Heart left ventricle (tissue), 13 donors: ENCODE measurements around the gene PUDP.

Source experiments
- POLR2A ChIP-seq, 2 donors: fragments of 450-650 bp; IDR thresholded peaks; one replicate each; pipeline ENCODE4 v1.6.1; 2017; ENCODE audit warnings: antibody characterized with exemption in 2 of 2, mild to moderate bottlenecking in 2 of 2, moderate library complexity in 2 of 2
- TF ChIP-seq, protein P1 (sequence below), 12 donors: fragments of 200-600 bp; sonication (generic) in 4 of 12; IDR thresholded peaks; one replicate each; pipeline versions ENCODE4 v1.5.0 to v1.8.0; 2018 to 2022; ENCODE audit warnings: antibody characterized with exemption in 12 of 12, mild to moderate bottlenecking in 5 of 12
- donor health status: ischemic (EF 13 %, LVEDD 7.1; RV severe dilation, severe dysfunction).
- donor health status: DM: no; HTN: yes; CAD: no.
- donor health status: DM: no; HTN: no; CAD: no.
- donor health status: ischemic (EF 25% LVEDD 6.9; RV normal size, moderate dysfunction).
- donor health status: ischemic (EF 25% LVEDD 5.7; RV mildly dilated, moderate dysfunction).
- donor health status: ischemic (EF 35%, LVEDD 5.7; RV mildly dilated, moderate dysfunction).
- donor health status: nonischemic (EF 11% LVEDD 7.7; RV severe dilation, severe dysfunction).
- donor health status: DM: yes; HTN: yes; CAD: no.
- donor health status: PGD.
- donor health status: ischemic (EF 29% LVEDD 5.4; RV normal size, mild dysfunction).
- donor health status: nonischemic (EF 23%, LVEDD 6.1; RV moderate dilation, normal function).

DNA sequence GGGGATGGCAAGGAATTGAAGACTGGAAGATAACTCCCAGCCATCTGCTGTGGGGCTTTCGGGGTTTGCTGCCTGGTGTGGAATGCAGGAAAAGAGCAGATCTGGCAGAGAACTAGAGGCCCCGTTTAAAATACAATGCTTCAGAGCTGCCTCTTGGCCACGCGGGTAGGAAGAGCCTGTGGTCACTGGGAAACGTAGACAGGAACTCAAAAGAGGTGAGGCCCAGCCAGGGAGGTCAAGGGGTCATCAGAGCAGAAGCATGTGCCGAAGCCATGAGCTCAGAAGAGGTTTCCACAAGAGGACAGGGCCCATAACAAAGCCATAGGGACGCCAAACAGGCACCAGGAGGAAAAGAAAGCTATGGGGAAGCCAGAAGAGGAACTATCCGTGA is 14.9 kb downstream of the PUDP start:
- TF ChIP-seq, protein P1, sequence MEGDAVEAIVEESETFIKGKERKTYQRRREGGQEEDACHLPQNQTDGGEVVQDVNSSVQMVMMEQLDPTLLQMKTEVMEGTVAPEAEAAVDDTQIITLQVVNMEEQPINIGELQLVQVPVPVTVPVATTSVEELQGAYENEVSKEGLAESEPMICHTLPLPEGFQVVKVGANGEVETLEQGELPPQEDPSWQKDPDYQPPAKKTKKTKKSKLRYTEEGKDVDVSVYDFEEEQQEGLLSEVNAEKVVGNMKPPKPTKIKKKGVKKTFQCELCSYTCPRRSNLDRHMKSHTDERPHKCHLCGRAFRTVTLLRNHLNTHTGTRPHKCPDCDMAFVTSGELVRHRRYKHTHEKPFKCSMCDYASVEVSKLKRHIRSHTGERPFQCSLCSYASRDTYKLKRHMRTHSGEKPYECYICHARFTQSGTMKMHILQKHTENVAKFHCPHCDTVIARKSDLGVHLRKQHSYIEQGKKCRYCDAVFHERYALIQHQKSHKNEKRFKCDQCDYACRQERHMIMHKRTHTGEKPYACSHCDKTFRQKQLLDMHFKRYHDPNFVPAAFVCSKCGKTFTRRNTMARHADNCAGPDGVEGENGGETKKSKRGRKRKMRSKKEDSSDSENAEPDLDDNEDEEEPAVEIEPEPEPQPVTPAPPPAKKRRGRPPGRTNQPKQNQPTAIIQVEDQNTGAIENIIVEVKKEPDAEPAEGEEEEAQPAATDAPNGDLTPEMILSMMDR (IDR thresholded peaks at IDR 0.05) = no peak
- TF ChIP-seq POLR2A (IDR thresholded peaks at IDR 0.05) = no peak
